ENCODE data around the gene AKAP6.

AKAP6 gene

GRCh38 chr14:32596390-32596789, 267.3 kb downstream of the AKAP6 start:
- Histone ChIP-seq H3K4me3 (ENCODE audit: low read depth, low read length) (no peak overlapping the region), H3K27ac (no peak overlapping the region), H3K36me3 (replicated peaks) (no peaks in the 10 kb centered on the region), H3K27me3 (replicated peaks) (no peaks in the 10 kb centered on the region)
- TF ChIP-seq CTCF (IDR thresholded peaks at IDR 0.05; ENCODE audit: low read depth, low read length, missing control alignments): no peak
- DNase-seq: no peak
- in situ Hi-C loops (cut with HindIII; ENCODE audit: low pct_ligation_motif_present, low sequenced_read_pairs): loop anchor here (25.0 kb wide), 1 partner anchor 1191 kb away; no protein-coding TSS in a partner anchor

- H3K27ac ChIP-seq: no peak overlapping the region
- H3K27me3 ChIP-seq (replicated peaks): no peaks in the 10 kb centered on the region
- H3K36me3 ChIP-seq (replicated peaks): no peaks in the 10 kb centered on the region
- in situ Hi-C loops (cut with HindIII; ENCODE audit: low pct_ligation_motif_present, low sequenced_read_pairs): loop anchor here (25.0 kb wide), 1 partner anchor 1190 kb away; no protein-coding TSS in a partner anchor
- DNase-seq: no peak
- TF ChIP-seq CTCF (IDR thresholded peaks at IDR 0.05; ENCODE audit: low read depth, low read length, missing control alignments): no peak
- H3K4me3 ChIP-seq (ENCODE audit: low read depth, low read length): no peak overlapping the region
These were observed 268.7 kb downstream of the AKAP6 start for GRCh38 chr14:32597771-32598170.

- in situ Hi-C loops (cut with HindIII; ENCODE audit: low pct_ligation_motif_present, low sequenced_read_pairs): no loop called here
These were observed 272.0 kb downstream of the AKAP6 start for GRCh38 chr14:32601069-32601468.

GRCh38 chr14:32601906-32602305, 272.8 kb downstream of the AKAP6 start:
- DNase-seq: no peak
- TF ChIP-seq CTCF (IDR thresholded peaks at IDR 0.05; ENCODE audit: low read depth, low read length, missing control alignments): no peak
- in situ Hi-C loops (cut with HindIII; ENCODE audit: low pct_ligation_motif_present, low sequenced_read_pairs): no loop called here

More at GRCh38 chr14:32601069-32601468, 272.0 kb downstream of the AKAP6 start:
- Histone ChIP-seq H3K36me3 (replicated peaks) (no peaks in the 10 kb centered on the region), H3K27me3 (replicated peaks) (no peaks in the 10 kb centered on the region), H3K27ac (no peak overlapping the region), H3K4me3 (ENCODE audit: low read depth, low read length) (no peak overlapping the region)
- no peak for DNase-seq
- no peak for TF ChIP-seq CTCF (IDR thresholded peaks at IDR 0.05; ENCODE audit: low read depth, low read length, missing control alignments)

GRCh38 chr14:32602699-32603098, 273.6 kb downstream of the AKAP6 start:
- Histone ChIP-seq H3K36me3 (replicated peaks) (no peaks in the 10 kb centered on the region), H3K27ac (no peak overlapping the region), H3K4me3 (ENCODE audit: low read depth, low read length) (no peak overlapping the region), H3K27me3 (replicated peaks) (no peaks in the 10 kb centered on the region)
- TF ChIP-seq CTCF (IDR thresholded peaks at IDR 0.05; ENCODE audit: low read depth, low read length, missing control alignments): no peak
- in situ Hi-C loops (cut with HindIII; ENCODE audit: low pct_ligation_motif_present, low sequenced_read_pairs): no loop called here
- no peak for DNase-seq

More at GRCh38 chr14:32601906-32602305, 272.8 kb downstream of the AKAP6 start:
- Histone ChIP-seq H3K4me3 (ENCODE audit: low read depth, low read length) (no peak overlapping the region), H3K36me3 (replicated peaks) (no peaks in the 10 kb centered on the region), H3K27ac (no peak overlapping the region), H3K27me3 (replicated peaks) (no peaks in the 10 kb centered on the region)

- H3K27me3 ChIP-seq (replicated peaks): no peaks in the 10 kb centered on the region
- in situ Hi-C loops (cut with HindIII; ENCODE audit: low pct_ligation_motif_present, low sequenced_read_pairs): no loop called here
These were observed 275.0 kb downstream of the AKAP6 start for GRCh38 chr14:32603992-32604565.

More at GRCh38 chr14:32603992-32604565, 275.0 kb downstream of the AKAP6 start:
- DNase-seq: no peak
- Histone ChIP-seq H3K4me3 (ENCODE audit: low read depth, low read length) (no peak overlapping the region), H3K36me3 (replicated peaks) (no peaks in the 10 kb centered on the region), H3K27ac (no peak overlapping the region)
- no peak for TF ChIP-seq CTCF (IDR thresholded peaks at IDR 0.05; ENCODE audit: low read depth, low read length, missing control alignments)
